Fibroblast of the conjunctiva (primary cell): ENCODE measurements around the gene BID.

Experiments
- DNase-seq: peaks from one replicate; pipeline ENCODE4 v3.0.0-alpha.2; 2010; ENCODE audit warnings: low read depth

The BID gene

GRCh38 chr22:17734187-17734586 is 40.1 kb downstream of the BID start:
- DNase-seq = no peak

GRCh38 chr22:17733466-17733865 is 40.8 kb downstream of the BID start:
- DNase-seq = no peak

GRCh38 chr22:17732251-17732854 is 41.9 kb downstream of the BID start:
- no peak for DNase-seq

GRCh38 chr22:17729561-17729960 is 44.7 kb downstream of the BID start:
- no peak for DNase-seq

- DNase-seq = no peak
These were observed 45.5 kb downstream of the BID start for GRCh38 chr22:17728786-17729185.

- no peak for DNase-seq
These were observed 47.1 kb downstream of the BID start for GRCh38 chr22:17726928-17727897.

- DNase-seq = no peak
These were observed 48.0 kb downstream of the BID start for GRCh38 chr22:17726006-17726927.

- no peak for DNase-seq
These were observed 48.8 kb downstream of the BID start for GRCh38 chr22:17725500-17725796.

GRCh38 chr22:17724678-17725499 is 49.4 kb downstream of the BID start:
- no peak for DNase-seq

- DNase-seq = no peak
These were observed 50.0 kb downstream of the BID start for GRCh38 chr22:17724241-17724640.

GRCh38 chr22:17719911-17720310 is 54.4 kb downstream of the BID start:
- no peak for DNase-seq

- DNase-seq = no peak
These were observed 56.6 kb downstream of the BID start for GRCh38 chr22:17717708-17718107.

- no peak for DNase-seq
These were observed 57.7 kb downstream of the BID start for GRCh38 chr22:17716529-17716928.

- no peak for DNase-seq
These were observed 61.8 kb downstream of the BID start for GRCh38 chr22:17712441-17712840.

- DNase-seq = no peak
These were observed 64.2 kb downstream of the BID start for GRCh38 chr22:17710023-17710422.

GRCh38 chr22:17707526-17707925 is 66.7 kb downstream of the BID start:
- DNase-seq = no peak

- DNase-seq = no peak
These were observed 67.3 kb downstream of the BID start for GRCh38 chr22:17706947-17707346.

GRCh38 chr22:17705951-17706900 is 68.0 kb downstream of the BID start:
- peak; percentile 85 for DNase-seq

- no peak for DNase-seq
These were observed 68.7 kb downstream of the BID start for GRCh38 chr22:17705546-17705945.

- DNase-seq = no peak
These were observed 70.5 kb downstream of the BID start for GRCh38 chr22:17703811-17704210.

- DNase-seq = no peak
These were observed 73.5 kb downstream of the BID start for GRCh38 chr22:17700778-17701177.
